A673 (cell line): ENCODE measurements around the gene DRAM1.

Experiments used
- CTCF ChIP-seq: fragments of 300-800, 200-600 bp; sonication (generic); conservative IDR thresholded peaks from 2 replicates; pipeline ENCODE4 v1.5.1; 2017; ENCODE audit warnings: low read depth, mild to moderate bottlenecking, antibody characterized with exemption, low read length, moderate library complexity, mixed read lengths
- EZH2 ChIP-seq: fragments of 200-600 bp; sonication (generic); IDR thresholded peaks from 2 replicates; pipeline ENCODE4 v1.6.1; 2017; ENCODE audit warnings: borderline replicate concordance, low read depth, mild to moderate bottlenecking, mixed read lengths, antibody characterized with exemption, low read length; ENCODE audit not compliant: poor library complexity, severe bottlenecking

GRCh38 chr12:101925361-101925760 is 48.0 kb downstream of the DRAM1 start:
- TF ChIP-seq CTCF (no peak), EZH2 (no peak)
